Measurements from ENCODE around the gene SLC6A17.

Gene SLC6A17

GRCh38 chr1:110151175-110151669 is 928 bp downstream of the SLC6A17 start:
- H3K36me3 ChIP-seq (ENCODE audit: insufficient read depth, low read length): no peaks in the 10 kb centered on the region
- H3K4me3 ChIP-seq (ENCODE audit: low read length): no peak overlapping the region
- H2AFZ ChIP-seq (ENCODE audit: low read depth, low read length): no peak overlapping the region
- H3K9me3 ChIP-seq (ENCODE audit: low read length): no peaks in the 10 kb centered on the region
- H3K4me1 ChIP-seq (ENCODE audit: insufficient read depth, low read length): peaks cover 4% of the 10 kb centered on the region
- peaks cover 84% of the 10 kb centered on the region for H3K27me3 ChIP-seq (ENCODE audit: insufficient read depth, low read length)

DNA sequence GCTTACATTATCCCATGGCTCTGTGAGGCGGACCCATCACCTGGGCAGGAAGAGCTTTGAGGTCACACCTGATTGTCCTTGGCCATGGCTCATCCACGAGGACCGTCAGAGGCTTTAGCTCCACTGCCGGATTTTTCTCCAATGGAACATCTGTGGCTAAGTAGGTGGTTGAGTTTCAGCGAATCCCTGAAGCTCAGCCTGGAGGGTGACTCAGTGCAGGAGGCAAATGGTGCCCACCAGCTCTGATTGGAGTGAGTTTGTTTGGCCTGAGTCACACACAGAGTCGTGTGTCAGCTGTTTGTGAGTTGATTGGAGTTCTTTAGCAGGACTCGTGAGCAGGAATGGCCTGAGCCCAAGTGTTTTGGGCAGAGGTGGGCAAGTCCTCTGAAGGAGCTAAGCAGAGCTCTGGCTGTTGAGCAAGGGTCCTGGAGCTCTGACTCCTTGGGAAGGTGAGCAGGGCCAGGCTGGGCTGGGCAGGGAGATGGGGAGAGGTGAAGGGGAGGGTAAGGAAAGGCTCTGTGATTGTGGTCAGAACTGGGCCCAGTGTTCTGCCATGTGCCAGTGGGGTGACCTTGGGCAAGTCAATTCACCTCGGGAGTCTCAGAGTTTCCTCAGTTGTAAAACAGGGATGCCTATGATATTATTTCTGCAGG is 2.0 kb downstream of the SLC6A17 start:
- peaks cover 78% of the 10 kb centered on the region for H3K27me3 ChIP-seq (ENCODE audit: insufficient read depth, low read length)
- no peak overlapping the region for H2AFZ ChIP-seq (ENCODE audit: low read depth, low read length)

DNA sequence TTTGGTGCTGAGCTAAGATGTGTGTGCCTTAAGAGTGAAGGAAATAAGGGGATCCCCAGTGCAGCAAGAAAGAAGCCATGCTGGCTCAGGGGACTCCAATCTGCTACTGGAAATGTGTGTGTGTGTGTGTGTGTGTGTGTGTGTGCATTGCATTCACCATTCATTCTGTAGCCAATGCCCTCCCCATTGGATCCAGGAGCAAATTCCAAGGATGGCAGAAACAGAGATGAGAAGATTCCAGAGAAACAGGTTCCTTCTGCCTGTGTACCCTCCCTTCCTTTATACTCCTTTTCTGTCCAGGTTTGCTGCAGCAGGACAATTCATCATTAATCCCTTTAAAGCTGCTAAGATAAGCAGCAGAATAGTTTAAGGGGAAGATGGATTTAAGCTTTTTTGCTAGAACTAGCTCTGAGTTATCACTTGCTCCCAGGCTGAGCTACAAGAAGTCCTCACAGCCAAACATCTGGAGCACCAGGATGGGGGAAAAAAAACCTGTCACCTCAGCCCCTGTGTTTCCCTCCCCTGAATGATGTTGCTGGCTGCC is 3.2 kb downstream of the SLC6A17 start:
- Histone ChIP-seq H3K27me3 (ENCODE audit: insufficient read depth, low read length) (peaks cover 70% of the 10 kb centered on the region), H3K4me3 (ENCODE audit: low read length) (no peak overlapping the region), H3K36me3 (ENCODE audit: insufficient read depth, low read length) (no peaks in the 10 kb centered on the region), H2AFZ (ENCODE audit: low read depth, low read length) (no peak overlapping the region), H3K9me3 (ENCODE audit: low read length) (no peaks in the 10 kb centered on the region), H3K4me1 (ENCODE audit: insufficient read depth, low read length) (peaks cover 4% of the 10 kb centered on the region)

More for the DNA sequence above, 2.0 kb downstream of the SLC6A17 start:
- Histone ChIP-seq H3K36me3 (ENCODE audit: insufficient read depth, low read length) (no peaks in the 10 kb centered on the region), H3K4me1 (ENCODE audit: insufficient read depth, low read length) (peaks cover 4% of the 10 kb centered on the region), H3K9me3 (ENCODE audit: low read length) (no peaks in the 10 kb centered on the region), H3K4me3 (ENCODE audit: low read length) (no peak overlapping the region)

DNA sequence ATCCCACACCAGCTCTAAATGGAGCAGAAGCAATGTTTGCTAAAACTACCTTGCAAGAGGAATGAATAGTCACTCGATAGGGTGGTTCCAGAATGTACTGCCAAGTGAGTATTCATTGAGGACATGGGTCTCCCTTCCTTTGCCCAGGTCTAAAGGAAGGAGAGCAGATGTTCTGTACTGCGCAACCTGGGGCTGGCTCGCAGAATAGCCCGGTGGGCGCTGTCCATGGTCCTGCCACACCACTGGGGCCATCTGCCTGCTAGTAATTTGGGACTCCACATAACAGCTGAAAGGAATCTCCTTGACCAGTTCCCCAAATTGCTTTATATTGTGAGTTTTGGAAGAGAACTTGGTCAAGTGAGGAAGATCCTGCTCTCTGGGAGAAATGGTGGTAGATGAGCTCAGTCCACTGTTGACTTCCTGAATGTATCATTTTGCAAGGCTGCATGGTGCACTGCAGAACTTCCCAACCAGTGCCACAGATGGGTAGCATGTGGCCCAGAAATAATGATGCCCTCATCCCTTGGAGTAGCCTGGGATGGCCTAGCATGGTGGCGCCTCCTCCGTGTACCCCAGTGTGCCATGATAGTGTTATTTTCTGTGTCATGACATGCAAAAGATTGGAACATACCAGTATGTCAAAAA is 5.7 kb downstream of the SLC6A17 start:
- no peak overlapping the region for H2AFZ ChIP-seq (ENCODE audit: low read depth, low read length)
- no peaks in the 10 kb centered on the region for H3K9me3 ChIP-seq (ENCODE audit: low read length)
- H3K4me3 ChIP-seq (ENCODE audit: low read length): no peak overlapping the region
- peaks cover 58% of the 10 kb centered on the region for H3K27me3 ChIP-seq (ENCODE audit: insufficient read depth, low read length)
- H3K36me3 ChIP-seq (ENCODE audit: insufficient read depth, low read length): no peaks in the 10 kb centered on the region
- peaks cover 4% of the 10 kb centered on the region for H3K4me1 ChIP-seq (ENCODE audit: insufficient read depth, low read length)

DNA sequence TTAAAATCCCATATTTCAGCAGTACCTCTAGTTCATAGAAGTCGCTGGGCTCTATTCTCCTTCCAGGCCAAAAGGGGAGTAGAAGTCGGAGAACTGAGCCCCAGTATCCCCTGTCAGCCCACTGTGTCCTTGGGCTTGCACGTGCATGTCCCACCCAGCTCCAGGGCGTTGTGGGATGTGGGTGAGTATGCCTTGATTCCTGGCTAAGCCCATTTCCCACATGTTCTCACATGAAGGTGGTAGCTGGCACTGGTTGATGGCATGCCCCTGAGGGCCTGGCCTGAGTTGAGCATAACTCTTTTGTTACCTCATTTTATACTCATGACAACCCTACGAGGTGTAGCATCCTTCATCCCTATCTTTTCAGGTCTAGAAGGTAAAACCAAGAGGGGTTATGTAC is 8.0 kb downstream of the SLC6A17 start:
- H3K36me3 ChIP-seq (ENCODE audit: insufficient read depth, low read length): no peaks in the 10 kb centered on the region
- H3K4me1 ChIP-seq (ENCODE audit: insufficient read depth, low read length): no peaks in the 10 kb centered on the region
- no peak overlapping the region for H3K4me3 ChIP-seq (ENCODE audit: low read length)
- H3K27me3 ChIP-seq (ENCODE audit: insufficient read depth, low read length): peaks cover 43% of the 10 kb centered on the region
- no peak overlapping the region for H2AFZ ChIP-seq (ENCODE audit: low read depth, low read length)
- no peaks in the 10 kb centered on the region for H3K9me3 ChIP-seq (ENCODE audit: low read length)

DNA sequence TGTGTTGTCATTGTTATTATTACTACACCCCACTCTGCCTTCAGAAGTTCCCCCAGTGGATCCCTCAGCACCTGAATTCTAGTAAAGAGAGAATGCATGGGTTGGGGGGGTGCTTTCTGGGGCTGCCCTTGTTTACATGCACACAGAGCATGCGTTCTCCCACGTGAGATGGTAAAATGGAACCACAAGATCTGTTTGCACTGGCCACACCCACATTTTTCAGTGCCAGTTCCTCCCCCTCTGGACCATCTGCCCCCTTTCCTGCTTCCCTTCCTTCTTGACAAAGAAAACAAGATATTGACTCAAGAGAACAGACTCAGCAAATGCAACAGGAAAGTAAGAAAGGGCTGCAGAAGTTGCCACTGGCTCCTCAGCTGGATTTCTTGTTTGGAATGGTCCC is 8.9 kb downstream of the SLC6A17 start:
- Histone ChIP-seq H3K27me3 (ENCODE audit: insufficient read depth, low read length) (peaks cover 44% of the 10 kb centered on the region), H3K4me3 (ENCODE audit: low read length) (no peak overlapping the region), H3K4me1 (ENCODE audit: insufficient read depth, low read length) (no peaks in the 10 kb centered on the region), H3K9me3 (ENCODE audit: low read length) (no peaks in the 10 kb centered on the region), H3K36me3 (ENCODE audit: insufficient read depth, low read length) (no peaks in the 10 kb centered on the region), H2AFZ (ENCODE audit: low read depth, low read length) (no peak overlapping the region)

GRCh38 chr1:110160538-110161100 is 10.3 kb downstream of the SLC6A17 start:
- peaks cover 44% of the 10 kb centered on the region for H3K27me3 ChIP-seq (ENCODE audit: insufficient read depth, low read length)

GRCh38 chr1:110161165-110161564 is 10.9 kb downstream of the SLC6A17 start:
- no peak overlapping the region for H2AFZ ChIP-seq (ENCODE audit: low read depth, low read length)
- H3K4me1 ChIP-seq (ENCODE audit: insufficient read depth, low read length): no peaks in the 10 kb centered on the region
- no peaks in the 10 kb centered on the region for H3K9me3 ChIP-seq (ENCODE audit: low read length)
- H3K4me3 ChIP-seq (ENCODE audit: low read length): no peak overlapping the region
- H3K36me3 ChIP-seq (ENCODE audit: insufficient read depth, low read length): no peaks in the 10 kb centered on the region
- H3K27me3 ChIP-seq (ENCODE audit: insufficient read depth, low read length): peaks cover 49% of the 10 kb centered on the region

More at GRCh38 chr1:110160538-110161100, 10.3 kb downstream of the SLC6A17 start:
- Histone ChIP-seq H3K4me1 (ENCODE audit: insufficient read depth, low read length) (no peaks in the 10 kb centered on the region), H3K9me3 (ENCODE audit: low read length) (no peaks in the 10 kb centered on the region), H2AFZ (ENCODE audit: low read depth, low read length) (no peak overlapping the region), H3K36me3 (ENCODE audit: insufficient read depth, low read length) (no peaks in the 10 kb centered on the region), H3K4me3 (ENCODE audit: low read length) (no peak overlapping the region)

GRCh38 chr1:110161849-110162248 is 11.6 kb downstream of the SLC6A17 start:
- H3K36me3 ChIP-seq (ENCODE audit: insufficient read depth, low read length): no peaks in the 10 kb centered on the region
- no peak overlapping the region for H3K4me3 ChIP-seq (ENCODE audit: low read length)
- no peaks in the 10 kb centered on the region for H3K4me1 ChIP-seq (ENCODE audit: insufficient read depth, low read length)
- no peak overlapping the region for H2AFZ ChIP-seq (ENCODE audit: low read depth, low read length)
- peaks cover 49% of the 10 kb centered on the region for H3K27me3 ChIP-seq (ENCODE audit: insufficient read depth, low read length)
- H3K9me3 ChIP-seq (ENCODE audit: low read length): no peaks in the 10 kb centered on the region

DNA sequence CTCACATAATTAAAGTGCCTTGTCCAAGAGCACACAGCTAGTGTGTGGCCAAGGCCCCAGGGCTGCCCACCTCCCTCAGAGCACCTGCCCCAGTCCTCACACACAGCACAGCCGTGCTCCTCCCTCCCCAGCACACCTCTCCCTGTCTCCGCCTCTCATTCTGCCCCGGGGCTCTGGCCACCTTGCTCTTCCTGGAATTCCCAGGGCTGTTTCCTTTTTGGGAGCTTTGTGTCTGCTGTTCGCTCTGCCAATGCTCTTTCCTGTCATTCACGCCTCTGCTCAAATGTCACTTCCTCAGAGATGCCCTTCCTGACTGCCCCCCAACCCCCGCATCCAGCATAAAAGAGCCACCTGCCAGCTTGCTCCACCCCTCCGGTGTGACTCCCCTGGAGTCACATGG is 13.3 kb downstream of the SLC6A17 start:
- no peak overlapping the region for H2AFZ ChIP-seq (ENCODE audit: low read depth, low read length)
- no peaks in the 10 kb centered on the region for H3K9me3 ChIP-seq (ENCODE audit: low read length)
- no peaks in the 10 kb centered on the region for H3K4me1 ChIP-seq (ENCODE audit: insufficient read depth, low read length)
- no peaks in the 10 kb centered on the region for H3K36me3 ChIP-seq (ENCODE audit: insufficient read depth, low read length)
- H3K27me3 ChIP-seq (ENCODE audit: insufficient read depth, low read length): peaks cover 49% of the 10 kb centered on the region
- H3K4me3 ChIP-seq (ENCODE audit: low read length): no peak overlapping the region

DNA sequence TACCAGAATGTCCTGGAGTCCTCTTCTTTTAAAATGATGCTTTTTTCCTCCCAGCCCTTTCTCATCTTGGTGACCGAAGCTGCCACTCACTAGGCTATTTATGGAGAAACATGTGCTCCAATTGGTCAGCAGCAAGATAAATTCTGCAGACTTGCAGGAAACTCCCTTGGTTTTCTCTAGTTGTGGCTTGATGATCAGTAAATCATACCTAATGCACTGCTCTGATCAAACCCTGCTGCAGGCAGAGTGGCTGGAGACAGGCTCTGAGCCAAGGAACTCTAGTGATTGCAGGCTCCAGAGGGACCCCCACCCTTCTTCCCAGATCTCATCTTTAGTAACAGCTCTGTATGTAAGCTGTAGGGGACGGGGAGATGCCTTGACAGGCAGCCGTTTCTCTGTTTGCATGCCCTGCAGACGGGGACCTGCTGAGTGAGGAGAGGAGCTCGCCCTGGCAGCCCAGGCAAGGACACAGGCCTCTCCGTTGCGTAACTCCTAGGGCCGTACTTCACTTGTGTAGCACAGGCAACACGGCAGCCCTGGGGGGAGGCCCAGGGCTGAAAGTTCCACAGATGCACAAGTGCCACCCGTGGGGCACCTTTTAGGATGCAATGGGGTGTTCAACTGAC is 14.5 kb downstream of the SLC6A17 start:
- Histone ChIP-seq H2AFZ (ENCODE audit: low read depth, low read length) (no peak overlapping the region), H3K27me3 (ENCODE audit: insufficient read depth, low read length) (peaks cover 46% of the 10 kb centered on the region), H3K4me3 (ENCODE audit: low read length) (no peak overlapping the region), H3K4me1 (ENCODE audit: insufficient read depth, low read length) (no peaks in the 10 kb centered on the region), H3K36me3 (ENCODE audit: insufficient read depth, low read length) (no peaks in the 10 kb centered on the region), H3K9me3 (ENCODE audit: low read length) (no peaks in the 10 kb centered on the region)

- no peaks in the 10 kb centered on the region for H3K4me1 ChIP-seq (ENCODE audit: insufficient read depth, low read length)
- H2AFZ ChIP-seq (ENCODE audit: low read depth, low read length): no peak overlapping the region
- H3K4me3 ChIP-seq (ENCODE audit: low read length): no peak overlapping the region
- no peaks in the 10 kb centered on the region for H3K9me3 ChIP-seq (ENCODE audit: low read length)
- H3K27me3 ChIP-seq (ENCODE audit: insufficient read depth, low read length): peaks cover 38% of the 10 kb centered on the region
- no peaks in the 10 kb centered on the region for H3K36me3 ChIP-seq (ENCODE audit: insufficient read depth, low read length)
These were observed 15.5 kb downstream of the SLC6A17 start for GRCh38 chr1:110165761-110166231.

GRCh38 chr1:110166861-110167260 is 16.6 kb downstream of the SLC6A17 start:
- Histone ChIP-seq H3K4me1 (ENCODE audit: insufficient read depth, low read length) (no peaks in the 10 kb centered on the region), H2AFZ (ENCODE audit: low read depth, low read length) (no peak overlapping the region), H3K27me3 (ENCODE audit: insufficient read depth, low read length) (peaks cover 43% of the 10 kb centered on the region), H3K36me3 (ENCODE audit: insufficient read depth, low read length) (no peaks in the 10 kb centered on the region), H3K9me3 (ENCODE audit: low read length) (no peaks in the 10 kb centered on the region), H3K4me3 (ENCODE audit: low read length) (no peak overlapping the region)

All from neuron (in vitro differentiated cells).